NCI-H128 (cell line): Measurements from ENCODE around the gene SFMBT1.

Experiments
- DNase-seq: peaks from one replicate; lab custom pipeline; 2025; ENCODE audit not compliant: unreplicated experiment; lab: John Stamatoyannopoulos, UW

SFMBT1 gene

DNA sequence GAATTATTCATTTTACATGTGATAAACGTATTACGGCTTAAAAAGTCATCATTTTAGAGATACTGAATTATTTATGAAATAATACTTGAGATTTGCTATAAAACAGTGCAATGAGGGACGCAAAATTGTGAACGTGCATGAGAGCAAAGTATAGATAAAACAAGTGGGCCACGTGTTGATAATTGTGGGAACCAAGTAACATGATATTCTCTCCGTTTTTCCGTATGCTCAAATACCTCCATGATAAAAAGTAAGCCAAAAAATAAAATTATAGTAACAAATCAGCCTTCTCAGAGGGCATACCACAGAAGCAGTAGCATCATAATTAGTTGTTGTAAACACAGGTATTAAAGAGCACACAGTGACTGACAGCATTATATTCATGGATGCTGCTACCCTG is 42.6 kb downstream of the SFMBT1 start:
- DNase-seq, result no peak

DNA sequence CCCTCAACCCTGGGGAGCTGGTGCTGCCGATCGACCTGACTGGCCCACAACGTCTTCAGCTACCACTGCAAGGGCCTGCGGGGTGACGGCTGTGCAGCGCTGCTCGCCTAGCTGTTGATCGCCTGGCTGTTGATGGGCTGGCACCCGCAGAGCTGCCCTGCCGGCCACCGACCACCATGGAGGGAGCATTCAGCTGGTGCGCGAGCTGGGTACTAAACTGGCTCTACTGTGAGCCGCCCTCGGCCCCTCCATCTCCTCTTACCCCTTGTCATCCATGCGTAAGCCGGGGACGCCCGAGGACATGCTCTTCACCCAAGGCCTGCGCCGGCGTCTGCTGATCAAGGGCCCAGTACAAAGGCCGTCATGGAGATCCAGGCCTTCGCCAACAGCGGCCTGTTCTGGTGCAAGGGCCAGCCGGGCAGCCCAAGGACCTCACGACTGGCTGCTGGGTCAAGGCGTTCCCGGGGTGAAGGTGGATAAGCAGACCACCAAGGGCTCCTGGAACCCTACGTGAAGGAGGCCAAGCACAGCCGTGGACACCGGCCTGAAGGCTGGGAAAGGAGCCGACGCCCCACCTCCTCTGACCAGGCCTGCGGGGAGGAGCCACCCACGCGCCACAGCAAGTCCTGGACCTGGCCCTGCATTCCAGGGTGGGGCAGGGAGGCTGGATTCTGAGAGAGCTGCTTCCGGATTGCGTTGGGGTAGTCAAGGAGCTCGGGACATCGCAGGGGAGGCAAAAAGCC is 46.9 kb downstream of the SFMBT1 start:
- DNase-seq, result no peak

DNA sequence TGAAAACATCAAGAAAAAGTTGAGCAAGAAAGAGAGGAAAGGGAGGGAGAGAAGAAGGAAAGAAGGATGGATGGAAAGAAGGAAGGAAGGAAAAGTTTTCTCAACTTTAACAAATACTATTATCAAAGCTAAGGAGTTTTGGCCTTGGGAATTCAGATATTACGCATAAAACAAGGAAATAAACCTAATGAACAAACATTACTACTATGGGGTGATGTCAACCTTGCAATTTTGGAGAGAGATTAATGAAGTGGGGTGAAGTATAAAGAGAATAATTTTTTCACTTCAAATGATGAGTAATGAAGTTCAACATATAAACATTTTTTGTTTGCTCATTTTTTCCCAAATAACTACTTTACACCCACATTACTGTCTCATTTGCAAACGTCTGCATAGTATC is 55.2 kb downstream of the SFMBT1 start:
- DNase-seq, result no peak

DNA sequence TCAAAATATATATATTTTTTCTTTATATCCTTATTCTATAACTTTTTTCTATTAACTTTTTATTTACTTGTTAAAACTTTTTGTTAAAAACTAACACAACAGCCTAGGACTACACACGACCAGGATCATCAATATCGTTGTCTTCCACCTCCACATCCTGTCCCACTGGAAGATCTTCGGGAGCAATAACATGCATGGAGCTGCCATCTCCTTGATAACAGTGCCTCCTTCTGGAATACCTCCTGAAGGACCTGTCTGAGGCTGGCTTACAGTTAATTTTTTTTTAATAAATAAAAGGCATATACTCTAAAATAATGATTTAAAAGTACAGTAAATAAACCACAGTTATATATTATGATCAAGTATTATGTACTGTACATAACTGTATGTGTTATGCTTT is 58.9 kb downstream of the SFMBT1 start:
- DNase-seq, result no peak

DNA sequence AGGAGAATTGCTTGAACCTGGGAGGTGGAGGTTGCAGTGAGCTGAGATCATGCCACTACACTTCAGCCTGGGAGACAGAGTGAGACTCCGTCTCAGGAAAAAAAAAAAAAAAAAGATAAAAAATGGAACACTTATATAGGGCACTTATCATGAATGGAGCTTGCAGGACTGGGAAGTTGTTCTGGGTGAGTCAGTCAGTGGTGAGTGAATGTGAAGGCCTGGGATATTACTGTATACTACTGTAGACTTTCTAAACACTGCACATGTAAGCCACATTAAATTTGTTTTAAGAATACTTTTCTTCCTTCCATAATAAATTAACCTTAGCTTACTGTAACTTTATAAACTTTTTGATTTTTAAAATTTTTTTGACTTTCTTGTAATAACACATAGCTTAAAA is 59.8 kb downstream of the SFMBT1 start:
- no peak for DNase-seq

DNA sequence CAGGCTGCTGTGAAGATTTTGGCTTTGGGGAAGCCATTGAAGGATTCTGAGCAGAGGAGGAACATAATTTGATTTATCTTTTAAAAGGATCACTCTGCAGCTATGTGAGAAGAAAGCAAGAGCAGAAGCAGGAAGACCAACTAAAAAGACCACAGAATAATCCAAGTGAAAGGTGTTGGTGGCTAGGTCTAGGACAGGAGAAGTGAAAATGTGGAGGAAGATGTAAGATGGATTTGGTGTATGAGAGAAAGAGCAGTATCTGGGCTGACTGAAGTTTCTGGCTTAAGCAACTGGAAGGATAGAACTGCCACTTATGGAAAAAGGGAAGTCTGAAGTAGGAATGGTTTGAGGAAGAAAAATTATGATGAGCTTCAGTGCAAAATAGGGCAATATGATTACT is 62.0 kb downstream of the SFMBT1 start:
- DNase-seq, result no peak

DNA sequence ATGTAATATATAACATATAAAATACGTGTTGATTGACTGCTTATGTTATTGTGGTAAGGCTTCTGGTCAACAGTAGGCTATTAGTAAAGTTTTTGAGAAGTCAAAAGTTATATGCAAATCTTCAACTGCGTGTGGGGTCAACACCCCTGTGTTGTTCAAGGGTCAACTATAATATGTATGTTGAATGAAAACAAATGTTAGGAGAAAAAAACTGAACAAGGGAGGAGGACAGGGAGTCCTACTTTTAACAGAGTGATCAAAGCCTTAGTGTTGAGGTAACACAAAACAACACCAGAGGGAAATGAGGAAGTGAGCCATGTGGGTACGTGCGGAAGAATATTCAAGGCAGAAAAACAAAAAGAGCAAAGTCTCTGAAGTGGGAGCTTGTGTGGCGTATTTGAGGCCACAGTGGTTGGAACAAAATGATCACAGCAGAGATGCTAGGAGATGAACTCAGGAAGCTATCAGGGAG is 62.5 kb downstream of the SFMBT1 start:
- DNase-seq, result no peak

DNA sequence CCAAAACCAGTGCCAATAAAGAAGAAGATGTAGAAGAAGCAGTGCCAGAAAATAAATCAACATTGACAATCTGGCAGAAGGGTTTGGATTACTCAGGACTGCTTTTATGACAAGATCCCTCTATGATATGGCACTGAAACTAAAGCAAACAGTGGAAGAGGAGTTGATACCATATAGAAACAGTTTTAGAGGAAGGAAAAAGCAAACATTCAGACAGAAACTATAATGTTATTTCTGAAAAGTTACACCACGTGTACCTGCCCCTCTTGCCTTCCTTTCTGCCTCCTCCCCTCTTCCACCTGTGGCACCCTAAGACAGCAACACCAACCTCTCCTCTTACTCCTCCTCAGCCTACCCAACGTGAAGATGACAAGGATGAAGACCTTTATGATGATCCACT is 63.0 kb downstream of the SFMBT1 start:
- DNase-seq, result no peak

DNA sequence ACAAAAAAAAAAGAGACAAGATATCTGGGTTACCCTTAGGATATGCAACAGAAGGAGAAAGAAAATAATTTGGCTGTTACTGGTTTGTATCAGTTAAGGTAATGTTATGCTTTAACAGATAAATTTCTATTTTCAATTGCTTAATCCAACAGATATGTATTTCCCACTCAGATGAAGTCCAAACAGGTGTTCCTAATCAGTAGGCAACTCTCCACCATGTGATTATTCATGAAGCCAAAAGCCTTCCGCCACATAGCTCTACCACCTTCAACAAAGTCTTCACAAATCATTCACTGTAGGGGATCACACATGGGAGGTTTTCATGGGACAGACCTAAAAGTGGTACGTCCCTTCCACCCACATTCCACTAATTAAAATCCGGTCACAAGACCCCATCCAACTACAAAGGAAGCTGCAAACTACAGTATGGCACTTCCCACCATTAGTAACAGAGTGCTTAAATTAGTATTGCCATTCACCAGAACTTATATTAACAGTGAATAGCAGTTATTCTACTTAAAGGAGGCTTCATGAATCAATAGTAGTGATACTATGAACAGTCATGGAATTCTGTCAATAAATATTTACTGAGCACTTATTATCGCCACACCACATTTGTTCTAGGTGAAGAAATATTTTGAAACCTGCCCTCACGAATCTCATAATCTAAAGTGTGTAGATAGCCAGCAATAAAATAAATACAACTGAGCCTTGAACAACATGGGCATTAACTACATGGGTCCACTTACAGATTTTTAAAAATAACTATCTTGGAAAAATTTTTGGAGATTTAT is 66.5 kb downstream of the SFMBT1 start:
- DNase-seq, result no peak

DNA sequence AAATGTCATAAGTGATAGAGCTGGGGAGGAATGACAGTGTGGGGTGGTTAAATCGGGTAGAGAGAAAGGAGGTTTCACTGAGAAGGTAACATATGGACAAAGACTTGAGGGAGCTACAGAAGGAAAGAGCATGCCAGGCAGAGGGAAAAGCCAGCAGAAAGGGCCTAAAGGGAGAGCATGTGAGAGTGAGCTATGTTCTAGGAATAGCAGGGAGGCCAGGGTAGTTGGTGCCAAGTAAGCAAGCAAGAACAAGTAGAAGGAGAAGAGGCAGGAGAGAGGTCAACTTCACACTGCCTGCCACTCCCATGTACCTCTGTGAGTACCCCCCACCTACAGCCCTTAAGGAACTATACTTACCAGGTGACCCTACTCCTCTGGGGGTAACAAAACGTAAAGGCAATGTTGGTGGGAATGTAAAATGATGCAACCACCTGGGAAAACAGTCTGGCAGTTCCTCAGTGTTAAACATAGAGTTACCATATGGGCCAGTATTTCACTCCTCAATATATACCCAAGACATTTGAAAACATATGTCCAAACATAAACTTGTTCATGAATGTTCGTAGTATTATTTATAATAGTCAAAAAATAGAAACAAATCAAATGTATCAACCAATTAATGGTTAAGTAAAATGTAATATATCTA is 67.6 kb downstream of the SFMBT1 start:
- DNase-seq, result no peak

DNA sequence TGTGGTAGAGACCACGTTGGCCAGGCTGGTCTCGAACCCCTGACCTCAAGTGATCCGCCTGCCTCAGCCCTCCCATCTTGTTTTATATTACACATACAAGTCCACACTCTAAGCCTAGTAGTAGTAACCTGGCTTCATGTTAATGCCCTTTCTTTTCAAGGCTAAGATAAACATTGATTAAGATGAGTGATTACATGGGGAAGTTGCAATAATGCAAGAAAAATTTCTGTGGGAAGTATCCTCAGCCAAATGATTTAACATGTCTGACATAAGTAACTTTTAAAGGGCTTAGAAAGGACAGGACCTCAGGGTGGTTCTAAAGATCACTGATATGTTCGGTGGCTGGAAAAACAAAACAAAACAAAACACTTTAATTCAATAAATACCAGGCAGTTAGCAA is 72.1 kb downstream of the SFMBT1 start:
- no peak for DNase-seq

DNA sequence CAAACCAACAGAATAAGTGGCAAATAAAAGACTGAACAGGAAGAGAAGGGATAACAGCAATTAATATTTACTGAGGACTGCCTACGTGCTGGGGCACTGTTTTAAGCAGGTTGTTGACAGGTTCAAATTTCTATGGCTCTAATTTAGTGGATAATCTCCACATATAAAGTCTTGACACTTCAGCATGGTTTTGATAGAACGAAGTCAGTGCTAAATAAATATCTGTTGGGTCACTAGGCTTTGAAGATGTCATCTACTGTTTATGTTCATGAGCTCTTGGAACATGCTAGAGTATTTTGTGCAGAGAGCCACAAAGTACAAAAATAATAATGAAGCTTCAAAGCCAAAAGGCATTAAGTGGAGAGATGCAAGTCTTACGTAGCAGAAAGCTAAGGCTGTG is 74.0 kb downstream of the SFMBT1 start:
- DNase-seq, result no peak

DNA sequence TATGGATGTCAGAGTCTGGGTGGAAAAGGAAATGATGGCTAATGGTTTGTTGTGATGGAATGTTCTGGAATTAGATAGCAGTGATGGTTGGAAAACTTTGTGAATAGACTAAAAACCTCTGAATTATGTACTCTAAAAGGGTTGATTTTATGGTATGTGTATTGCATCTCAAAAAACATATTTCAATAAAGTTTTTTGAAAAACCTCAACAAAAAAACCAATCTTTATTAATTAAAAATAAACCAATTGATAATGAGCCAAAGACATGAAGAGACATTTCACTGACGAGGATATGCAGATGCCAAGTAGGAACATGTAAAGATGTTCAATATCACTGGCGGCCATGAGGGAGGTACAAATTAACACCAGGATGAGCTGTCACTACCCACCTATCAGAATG is 78.5 kb downstream of the SFMBT1 start:
- no peak for DNase-seq

DNA sequence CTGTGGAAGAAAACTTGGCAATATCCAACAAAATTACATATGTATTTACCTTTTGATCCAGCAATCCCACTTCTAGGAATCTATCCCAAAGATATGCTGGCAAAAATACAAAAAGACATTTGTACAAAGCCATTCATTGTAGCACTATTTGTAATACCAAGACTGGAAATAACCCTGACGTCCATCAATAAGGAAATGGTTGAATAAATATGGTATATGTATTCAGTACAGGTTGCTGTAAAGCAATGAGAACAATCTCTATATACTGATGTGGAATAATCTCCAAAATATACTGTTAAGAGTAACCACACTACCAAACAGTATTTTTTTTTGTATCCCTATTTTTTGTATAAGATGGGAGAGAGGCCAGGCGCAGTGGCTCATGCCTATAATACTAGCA is 83.7 kb downstream of the SFMBT1 start:
- no peak for DNase-seq

DNA sequence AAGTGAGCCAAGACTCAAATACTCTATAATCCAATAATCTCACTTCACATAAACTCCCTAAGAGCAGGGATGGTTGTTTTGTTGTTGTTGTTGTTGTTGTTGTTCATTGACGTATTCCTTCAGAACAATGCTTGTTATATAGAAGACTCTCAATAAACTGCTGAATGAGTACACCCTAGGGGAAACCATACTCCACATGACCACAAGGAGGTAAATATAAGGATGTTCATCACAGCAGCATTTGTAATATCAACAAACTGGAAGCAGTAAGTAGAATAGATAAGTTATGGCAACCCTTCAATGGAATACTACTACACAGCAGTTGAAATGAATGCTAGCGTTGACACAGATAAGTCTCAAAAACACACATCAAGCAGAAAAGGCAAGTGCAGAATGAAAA is 86.1 kb downstream of the SFMBT1 start:
- no peak for DNase-seq

DNA sequence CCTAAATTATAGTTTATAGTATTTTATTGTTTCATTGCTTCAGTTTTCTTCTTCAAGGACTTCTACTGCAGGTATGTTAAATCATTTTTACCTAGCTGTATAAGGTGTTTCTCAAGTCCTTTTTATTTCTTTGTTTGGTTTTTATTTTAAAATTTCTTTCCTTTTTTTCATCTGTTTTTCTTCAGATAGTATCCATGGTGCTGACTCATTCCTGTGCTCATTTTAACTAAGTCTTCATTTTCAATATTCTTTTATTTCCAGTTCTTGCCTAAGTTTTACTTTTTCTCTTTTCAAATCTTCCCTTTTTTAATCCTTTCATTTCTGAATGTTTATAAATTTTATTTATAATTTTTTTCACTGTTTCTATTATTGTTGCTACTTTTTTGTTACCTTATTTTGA is 106.3 kb downstream of the SFMBT1 start:
- DNase-seq, result no peak

DNA sequence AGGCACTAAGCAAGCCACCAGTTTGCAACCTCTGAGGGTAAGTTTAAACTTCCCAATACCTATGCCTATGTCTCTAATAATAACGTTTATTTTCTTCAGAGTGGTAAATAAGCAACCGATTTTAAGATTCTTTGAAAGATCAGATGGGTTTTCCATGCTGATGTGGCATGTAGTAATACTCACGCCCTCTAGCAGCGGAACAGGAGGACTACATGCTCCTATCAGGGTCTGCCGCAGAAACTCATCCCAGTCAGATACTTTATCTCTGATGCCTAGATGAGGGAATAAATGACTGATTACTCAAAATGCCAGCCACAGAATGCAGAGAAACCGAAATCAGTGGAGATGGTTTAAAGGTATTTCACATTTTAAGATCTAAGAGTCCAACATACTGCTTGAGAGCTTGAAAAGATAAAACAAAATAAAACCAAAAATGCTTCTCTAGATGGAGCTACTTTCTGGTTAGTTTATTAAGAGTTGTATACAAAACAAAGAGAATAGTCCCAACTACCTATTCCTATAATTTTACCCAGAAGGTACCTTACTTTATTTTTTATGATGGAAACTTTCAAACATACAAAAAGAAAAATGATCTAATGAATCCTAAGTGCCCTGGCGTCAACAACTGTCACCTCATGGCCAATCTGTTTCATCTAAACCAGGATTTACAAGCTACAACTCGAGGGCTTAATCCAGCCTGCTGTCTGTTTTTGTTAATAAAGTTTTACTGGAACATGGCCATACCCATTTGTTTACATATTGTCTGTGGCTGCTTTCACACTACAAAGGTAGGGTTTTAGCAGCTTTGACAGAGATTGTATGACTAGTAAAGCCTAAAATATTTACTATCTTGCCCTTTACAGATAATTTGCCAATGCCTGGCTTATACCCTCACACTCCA is 111.0 kb downstream of the SFMBT1 start:
- DNase-seq, result no peak

DNA sequence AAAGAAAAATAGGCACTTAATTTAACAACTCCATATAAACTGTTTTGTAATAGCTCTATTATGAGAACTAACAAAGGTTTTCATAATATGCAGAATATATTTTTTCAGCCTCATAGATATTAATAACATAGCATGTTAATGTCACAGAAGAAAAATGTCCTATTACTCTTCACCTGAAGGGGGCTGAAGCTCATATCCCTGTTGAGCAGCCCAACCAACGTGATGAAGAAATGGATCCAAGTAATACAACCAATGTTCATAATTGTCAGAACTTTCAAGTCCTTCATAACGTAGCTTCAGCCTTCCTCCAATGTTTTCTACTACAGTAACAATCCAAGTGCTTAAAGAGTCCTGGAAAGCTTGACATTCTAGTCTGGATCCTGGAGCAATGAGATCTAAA is 114.0 kb downstream of the SFMBT1 start:
- DNase-seq, result no peak

DNA sequence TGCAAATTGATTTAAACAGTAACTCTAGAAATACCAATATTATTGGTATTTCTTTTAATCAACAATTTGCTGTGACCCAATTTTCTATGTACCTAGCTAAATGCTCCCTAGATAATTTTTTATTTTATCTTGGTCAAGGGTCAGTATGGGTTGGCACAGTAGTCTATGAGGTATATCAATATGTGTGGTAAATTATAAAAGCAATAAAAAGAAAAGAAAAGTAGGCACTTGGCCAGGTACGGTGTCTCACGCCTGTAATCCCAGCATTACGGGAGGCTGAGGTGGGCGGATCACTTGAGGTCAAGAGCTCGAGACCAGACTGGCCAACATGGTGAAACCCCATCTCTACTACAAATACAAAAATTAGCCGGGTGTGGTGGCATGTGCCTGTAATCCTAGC is 114.5 kb downstream of the SFMBT1 start:
- DNase-seq, result no peak

DNA sequence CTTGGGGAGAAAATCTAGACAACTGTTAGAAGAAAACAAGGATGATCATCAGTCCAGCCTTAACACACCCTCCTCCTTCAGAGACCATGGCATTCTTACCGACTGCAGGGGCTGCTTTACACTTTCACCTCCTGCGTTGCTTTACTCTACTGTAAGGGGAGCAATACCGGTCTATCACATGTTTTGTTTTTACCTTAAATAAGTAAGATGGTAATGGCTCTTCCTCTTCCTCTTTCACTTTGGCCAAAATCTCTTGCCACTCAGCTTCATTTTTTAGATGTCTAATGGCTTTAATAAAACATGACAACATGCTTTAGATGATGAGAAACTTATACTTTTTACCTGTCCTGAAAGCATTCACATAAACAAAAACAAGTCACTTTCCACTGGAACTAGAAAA is 115.1 kb downstream of the SFMBT1 start:
- no peak for DNase-seq

DNA sequence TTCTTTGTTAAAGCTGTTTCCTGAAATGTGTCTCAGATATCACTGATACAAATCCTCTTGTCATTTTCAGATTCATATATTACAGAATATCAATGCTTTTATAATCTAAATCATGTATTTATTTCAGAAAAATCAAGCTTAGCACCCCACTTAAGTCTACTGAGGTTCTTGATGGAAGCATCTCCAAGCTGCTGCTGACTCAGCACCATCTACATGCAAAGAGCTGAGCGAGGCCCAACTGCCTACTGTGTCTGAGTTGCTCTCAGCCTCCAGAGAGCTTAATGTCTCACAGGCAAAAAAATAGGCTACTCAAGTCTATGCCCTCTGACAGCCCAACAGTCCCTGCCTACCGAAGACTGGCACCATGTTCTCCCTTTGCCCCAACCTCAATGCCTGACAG is 119.3 kb downstream of the SFMBT1 start:
- no peak for DNase-seq
